Suppressor macrophage treated with lipopolysaccharide for 4 hours (primary cell): ENCODE results near the gene DOCK10.

Source experiments
- DNase-seq: peaks from one replicate; pipeline ENCODE4 v3.0.0-alpha.2; 2020

Gene DOCK10

DNA sequence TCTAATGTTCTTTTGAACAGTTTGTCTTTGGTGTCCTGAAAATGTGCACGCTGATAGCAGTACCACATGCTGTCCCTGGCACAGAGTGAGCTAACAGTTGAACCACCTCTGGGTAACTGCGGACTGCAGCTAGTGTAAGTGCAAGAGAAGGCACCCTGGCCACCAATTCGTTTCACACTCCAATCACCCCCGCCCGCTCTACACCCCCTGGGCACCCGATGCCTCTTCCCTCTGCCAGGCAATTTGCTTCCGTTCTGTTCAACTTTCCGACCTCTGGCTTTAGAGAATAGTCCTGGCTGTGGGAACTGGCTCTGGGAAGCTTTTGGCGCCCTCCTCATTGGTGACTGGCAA is 1.4 kb downstream of the DOCK10 start:
- DNase-seq: no peak

DNA sequence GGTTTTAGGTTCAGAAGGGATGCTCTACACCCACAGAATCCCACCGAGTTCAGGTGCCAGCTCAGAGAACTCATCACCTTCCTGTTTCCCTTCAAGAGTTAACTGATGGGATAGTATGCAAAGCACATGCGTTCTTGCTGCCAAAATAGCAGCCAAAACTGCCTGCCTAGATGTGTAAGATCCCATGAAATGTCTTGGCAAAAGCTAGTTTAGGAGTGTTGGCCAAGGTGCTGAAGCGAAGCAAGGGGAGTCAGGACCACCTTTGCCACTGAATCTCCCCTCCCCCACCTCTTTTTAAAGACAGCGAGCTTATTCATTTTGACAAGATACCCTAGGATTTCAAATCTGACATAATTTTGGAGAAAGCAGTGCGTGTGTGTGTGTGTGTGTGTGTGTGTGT is 2.1 kb downstream of the DOCK10 start:
- no peak for DNase-seq

DNA sequence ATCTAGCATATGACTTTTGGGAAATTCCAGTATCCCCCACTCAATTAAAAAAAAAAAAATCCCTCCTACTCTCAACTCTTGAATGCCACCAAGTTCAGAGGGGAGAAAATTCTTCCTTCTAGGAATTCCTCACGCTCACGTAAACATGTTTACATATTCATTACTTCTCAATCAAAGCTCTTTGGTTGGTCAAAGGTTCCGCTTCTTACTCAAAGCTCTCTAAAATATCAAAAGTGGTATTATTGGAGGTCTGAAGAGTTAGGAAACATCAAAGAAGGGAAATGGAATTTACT is 4.1 kb downstream of the DOCK10 start:
- no peak for DNase-seq

DNA sequence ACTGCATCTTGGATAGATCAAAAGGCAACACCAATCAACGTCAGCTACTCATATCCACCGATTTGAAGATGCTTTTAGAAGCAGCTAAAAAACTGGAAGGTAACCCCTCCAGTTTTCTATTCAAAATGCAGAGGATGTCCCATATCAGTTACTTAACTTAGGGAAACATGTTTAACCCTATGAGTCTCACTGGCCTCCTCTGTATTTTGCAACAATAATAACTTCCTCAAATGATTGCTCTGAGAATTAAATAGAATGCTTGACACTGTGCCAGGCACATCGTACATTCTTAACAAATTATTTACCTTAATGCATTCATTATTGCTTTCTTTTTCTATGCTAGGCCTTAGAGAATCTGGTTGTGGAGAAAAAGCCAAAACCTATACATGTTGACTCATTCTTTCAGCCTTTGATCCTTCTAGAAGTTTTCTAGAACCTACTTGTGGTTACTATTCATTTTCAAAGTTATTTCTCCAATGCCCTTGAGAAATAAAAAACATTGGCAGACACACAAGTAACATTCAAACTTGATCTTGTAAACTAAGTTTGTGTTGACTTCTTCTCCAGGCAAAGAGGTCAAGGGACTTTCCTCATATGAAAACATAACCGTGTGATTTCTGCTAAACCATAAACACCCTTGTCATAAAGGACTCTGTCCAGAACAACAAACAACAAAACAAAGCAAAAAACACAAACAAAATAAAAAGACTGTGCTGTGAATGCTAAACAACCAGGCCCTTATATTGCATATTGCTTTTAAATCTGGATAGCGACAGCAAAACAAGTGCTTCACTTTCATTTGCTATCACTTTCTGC is 4.6 kb downstream of the DOCK10 start:
- peak; percentile 52 for DNase-seq

DNA sequence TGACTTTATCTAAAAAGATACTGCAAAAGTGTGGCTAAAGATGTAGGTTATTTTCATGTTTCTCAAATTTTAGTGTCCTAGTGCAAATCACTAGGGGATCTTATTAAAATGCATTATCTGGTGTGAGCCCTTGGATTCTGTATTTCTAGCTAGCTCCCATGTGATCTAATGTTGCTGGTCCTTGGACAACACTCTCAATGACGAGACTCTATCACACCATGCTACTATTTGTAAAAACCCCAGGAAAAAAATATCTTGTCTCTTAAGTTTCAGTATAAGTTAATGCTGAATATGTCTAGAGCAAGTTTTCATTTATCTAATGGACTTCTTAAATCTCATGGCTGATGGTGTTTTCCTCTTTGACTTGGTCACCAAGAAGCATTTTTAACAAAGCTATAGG is 5.8 kb downstream of the DOCK10 start:
- DNase-seq: no peak

DNA sequence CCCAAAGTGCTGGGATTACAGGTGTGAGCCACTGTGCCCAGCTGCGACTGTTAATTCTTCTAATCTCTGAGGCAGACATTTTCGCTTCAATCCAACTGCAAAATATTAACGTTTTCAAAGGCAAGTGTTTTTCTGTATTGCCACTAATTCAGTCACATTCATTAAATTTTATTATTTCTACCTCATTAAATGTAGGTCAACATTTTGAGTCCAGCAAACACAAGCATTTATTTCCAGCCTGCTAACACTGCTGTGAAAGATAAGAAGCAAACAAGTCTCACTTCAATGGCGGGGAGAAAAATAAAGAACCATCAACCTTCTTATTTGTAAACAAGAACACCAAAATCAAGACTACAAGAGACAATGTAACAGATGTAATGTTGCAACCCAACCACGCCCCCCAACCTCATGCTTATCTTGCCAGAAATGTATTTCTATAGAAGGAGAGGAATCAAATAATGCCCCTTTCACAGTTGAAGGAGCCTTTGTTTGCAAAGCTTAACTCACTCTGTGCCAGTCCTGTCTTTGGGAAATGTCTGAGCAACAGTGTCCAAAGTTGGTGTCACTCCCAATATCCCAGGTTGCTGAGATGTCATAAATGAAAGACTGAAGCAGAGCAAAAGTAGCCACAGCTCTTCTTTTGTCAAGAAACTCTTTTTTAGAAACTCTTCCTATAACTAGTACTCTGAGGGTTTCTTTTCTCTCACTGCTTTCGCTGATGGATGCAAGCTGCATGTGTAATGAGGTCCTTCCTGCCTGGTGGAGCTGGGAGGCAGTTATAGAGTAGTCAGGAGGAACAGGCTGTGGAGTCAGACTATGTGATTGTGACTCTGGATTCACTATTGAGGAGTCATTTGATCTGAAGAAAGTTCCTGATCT is 8.6 kb downstream of the DOCK10 start:
- DNase-seq: no peak

DNA sequence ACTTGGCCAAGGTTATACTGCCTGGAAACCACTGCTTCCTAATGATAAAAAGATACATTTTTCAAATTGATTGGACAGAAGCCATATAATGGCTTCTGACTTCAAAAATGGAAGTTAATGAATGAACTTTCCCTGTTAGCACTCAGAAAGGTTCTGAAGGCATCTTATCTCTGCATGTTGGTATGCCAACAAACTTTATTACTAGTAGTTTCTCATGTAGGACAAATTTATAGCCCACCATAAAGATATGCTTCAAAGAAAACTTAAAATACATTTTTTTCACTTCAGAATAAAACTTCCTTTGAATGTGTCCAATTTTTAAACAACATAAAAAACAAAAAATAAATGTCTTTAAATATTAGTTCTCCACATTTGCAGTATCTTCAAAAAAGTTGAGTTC is 10.0 kb downstream of the DOCK10 start:
- no peak for DNase-seq

DNA sequence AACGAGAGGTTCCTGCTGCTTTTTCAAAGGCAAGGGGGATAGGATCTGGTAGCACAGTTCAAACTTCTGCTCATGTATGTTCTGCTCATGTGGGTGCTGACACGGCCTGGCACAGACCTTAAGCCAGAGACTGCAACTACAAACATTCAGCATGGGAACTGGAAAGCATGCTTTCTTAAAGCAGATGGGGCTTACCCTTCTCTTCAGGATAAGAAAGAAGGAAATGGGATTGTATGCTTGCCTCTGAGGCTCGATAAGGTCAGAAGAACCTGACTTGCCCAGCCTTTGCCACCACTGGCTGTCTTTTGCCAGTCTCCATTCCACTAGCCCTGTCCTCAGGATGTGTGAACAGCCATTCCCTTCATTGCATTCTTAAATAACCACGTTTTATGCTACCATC is 10.7 kb downstream of the DOCK10 start:
- no peak for DNase-seq

DNA sequence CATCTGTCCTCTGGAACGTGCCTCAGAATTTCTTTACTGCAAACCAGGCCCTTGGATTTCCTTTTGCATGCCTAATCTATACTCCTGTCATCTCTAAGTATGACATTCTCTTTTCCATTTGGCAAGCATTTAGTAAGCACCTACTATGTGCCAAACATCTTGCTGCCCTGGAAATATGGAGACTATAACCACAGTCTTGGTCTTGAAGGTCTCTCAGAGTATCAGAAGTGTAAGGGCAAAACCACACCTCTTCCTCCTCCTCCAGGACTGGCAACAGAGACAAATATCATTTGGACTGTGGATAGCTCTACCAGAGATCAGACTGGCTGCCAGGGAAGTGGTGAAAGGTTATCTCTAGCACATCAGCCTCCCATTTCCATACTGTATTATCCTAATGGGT is 11.4 kb downstream of the DOCK10 start:
- no peak for DNase-seq

DNA sequence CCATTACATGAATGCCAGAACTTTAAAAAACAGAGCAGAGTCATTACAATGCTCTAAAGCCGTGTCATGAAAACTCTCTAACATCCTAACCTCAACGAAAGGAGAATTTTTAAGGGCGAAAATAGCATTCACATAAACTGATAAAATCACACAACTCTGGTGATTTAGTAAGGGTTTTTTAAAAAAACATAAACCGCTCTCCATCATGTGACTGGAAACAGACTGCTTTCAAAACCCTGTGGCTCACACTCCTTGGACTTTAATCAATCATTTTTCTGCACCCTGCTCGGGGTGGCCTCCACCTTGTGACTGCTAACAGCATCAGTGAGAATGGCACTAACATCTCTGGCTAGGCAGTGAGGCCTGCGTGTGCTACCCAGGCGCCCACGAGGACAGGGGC is 12.1 kb downstream of the DOCK10 start:
- no peak for DNase-seq

DNA sequence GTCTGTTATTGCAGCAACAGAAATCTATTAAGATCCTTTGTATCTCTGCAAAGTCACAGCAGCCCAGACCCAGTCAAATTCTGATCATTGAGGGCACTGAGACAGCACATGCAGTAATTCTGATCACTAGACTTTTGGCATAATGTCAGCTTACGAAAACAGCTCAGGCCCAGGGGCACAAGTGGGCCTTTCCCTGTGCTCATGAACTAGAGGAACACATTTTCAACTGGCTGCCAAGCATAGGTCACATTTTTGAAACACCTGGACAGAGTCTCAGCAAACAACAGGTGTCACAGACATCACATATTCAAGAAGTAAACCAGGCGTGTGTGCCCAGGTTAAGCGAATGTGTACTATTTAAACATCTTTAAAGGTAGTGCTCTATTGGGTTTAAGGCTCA is 13.7 kb downstream of the DOCK10 start:
- no peak for DNase-seq

DNA sequence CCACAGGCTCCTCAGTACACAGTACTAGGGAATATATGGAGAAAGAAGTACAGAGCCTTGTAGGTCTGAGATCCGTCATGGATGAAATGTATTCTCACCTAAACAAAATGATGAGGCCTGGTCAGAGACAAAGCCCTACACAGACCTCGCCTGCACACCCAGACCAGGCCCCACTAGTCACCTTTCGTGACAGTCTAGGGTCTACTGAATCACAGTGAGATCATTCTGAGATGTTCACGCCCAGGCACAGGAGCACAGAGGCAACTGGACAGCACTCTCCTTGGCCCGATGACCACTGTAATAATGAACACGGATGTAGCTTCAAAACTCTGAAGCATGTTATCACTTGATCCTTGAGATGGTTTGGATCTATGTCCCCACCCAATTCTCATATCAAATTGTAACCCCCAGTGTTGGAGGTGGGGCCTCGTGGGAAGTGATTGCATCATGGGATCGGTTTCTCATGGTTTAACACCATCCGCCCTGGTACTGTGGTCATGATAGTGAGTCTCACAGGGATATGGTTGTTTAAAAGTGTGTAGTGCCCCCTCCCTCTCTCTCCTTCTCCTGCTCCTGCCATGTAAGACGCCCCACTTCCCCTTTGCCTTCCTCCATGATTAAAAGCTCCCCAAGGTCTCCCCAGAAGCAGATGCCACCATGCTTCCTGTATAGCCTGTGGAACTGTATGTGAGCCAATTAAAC is 15.1 kb downstream of the DOCK10 start:
- DNase-seq: no peak

DNA sequence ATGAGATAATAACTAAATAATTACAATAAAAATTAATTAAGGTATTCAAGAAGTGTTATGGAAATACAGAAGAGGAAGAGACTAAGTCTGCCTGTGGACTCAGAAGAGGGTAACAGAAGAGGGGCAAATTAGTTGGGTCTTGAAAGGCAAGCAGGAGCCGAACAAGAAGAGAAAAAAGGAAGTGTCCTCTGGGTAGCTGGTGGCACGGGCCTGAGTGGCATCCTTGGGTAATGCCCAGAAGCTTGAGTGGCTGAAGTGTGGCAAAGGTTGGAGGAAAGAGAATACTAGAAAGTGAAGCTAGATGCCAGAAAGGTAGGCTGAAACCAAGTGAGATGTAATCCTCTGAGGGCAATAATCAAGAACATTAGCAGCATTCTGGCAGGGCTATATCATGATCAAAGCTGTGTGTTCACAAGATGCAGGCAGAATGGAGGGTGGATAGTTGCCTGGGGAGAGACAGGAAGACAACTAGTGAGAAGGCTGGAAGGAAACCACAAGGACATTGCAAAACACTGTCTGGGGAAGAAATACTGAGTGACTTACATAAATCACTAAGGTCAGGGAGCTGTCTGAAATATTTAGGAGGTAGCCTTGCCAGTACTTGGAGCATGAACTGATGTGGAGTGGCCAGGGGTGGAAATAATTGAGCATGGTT is 16.2 kb downstream of the DOCK10 start:
- peak; percentile 75 for DNase-seq

DNA sequence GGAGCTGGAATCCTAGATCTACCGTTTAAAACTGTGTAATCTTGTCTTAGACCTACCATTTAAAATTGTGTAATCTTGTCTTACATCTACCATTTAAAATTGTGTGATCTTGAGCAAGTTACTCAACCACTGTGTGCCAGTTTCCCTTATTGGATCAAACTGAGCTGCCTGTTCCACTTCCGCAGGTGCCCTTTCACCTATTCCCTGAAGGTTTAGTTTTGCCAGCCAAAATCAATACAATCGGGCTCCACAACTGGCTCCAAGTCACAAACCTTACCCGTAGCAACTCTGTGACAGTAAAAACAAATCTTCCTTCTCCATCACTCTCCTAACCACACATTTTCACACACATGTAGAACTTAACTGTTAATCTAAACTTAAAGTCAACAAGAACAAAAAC is 20.1 kb downstream of the DOCK10 start:
- DNase-seq: no peak

DNA sequence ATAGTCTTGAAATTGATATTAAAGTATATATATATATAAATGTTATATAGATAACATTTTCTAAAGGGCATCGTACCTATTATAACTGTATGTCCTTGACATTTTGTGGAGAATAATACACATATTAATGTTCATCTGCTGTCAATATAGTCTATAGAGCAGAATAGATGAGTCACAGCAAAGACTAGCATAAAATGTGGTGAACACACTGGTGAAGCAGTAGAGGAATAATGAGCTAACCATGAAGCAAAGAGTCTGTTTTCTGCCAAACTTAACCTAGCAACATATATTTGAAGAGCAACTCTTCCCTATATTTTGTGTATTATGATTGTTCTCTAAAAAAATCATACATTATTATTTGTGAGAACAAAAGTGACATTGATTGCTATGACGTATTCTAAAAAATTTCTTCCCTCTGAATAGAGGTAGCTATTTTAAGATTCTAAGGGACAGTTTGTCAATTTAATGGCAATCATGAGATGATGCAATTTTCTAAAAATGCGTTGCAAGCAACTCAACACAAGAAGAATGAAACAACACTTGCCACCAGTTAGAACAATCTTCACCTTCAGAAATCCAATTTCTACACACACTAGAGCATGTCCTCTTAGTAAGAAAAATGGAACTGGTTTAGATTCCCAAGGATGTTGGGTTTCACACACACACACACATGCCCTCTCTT is 22.0 kb downstream of the DOCK10 start:
- DNase-seq: no peak

DNA sequence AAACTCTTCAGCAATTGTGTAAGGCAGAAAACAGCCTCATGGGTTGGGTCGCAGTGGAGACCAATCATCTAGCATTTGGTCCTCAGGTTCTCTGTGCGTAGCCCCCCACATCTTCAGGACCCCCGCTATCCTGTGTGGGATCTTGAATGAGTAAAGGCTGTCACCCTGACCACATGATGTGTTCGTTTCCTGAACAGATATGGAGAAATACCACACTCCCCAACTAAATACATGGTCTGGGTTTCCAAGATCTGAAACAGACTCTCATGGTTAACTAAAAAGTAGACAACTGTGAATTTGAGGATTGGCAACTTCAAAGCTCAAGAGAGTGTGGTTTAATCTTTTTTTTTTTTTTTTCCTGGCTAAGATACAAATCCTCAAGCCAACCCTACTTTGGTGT is 23.2 kb downstream of the DOCK10 start:
- DNase-seq: no peak

DNA sequence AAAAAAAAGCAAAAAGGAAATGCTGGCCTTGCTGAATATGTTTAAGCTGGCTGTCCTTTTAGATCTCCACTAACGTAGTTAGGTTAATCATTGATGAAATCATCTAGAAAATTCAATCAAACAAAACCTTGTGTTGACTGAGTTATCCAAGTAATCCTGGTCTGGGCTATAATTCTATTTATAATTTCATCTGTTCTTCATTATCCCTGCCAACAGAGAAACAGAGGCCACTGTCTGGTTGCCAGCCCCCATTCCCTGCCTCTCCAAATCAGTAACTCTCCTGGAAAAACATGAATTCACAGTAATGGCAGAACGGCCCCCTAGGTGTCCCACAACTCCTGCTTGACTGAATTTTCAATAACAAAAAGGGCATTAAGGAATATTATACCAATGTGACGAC is 24.6 kb downstream of the DOCK10 start:
- DNase-seq: no peak

DNA sequence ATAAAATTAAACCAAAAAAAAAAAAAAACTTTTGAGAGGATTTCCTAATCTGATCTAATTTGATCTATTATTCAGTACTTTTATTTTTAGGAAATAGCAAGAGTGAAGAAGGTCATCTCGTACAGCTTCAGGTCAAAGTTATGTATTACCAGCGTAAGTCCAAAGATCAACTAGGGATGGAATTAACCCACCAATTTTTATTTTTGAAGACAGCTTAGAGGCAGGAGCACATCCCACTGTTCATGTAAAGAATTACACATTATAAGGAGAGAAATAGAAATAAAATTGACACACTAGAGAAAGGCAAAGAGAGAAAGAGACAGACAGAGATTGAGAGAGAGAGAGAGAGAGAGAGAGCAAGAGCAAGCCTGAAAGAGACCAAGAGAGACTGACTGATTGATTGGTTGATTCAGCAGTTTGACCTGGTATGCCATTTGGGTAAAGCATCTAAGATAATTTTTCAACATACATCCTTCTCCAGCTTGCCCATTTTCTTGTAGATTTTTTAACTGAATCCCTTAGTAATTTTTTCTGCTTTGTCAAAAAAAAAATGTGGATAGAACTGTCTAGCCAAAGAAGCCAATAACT is 25.1 kb downstream of the DOCK10 start:
- no peak for DNase-seq

DNA sequence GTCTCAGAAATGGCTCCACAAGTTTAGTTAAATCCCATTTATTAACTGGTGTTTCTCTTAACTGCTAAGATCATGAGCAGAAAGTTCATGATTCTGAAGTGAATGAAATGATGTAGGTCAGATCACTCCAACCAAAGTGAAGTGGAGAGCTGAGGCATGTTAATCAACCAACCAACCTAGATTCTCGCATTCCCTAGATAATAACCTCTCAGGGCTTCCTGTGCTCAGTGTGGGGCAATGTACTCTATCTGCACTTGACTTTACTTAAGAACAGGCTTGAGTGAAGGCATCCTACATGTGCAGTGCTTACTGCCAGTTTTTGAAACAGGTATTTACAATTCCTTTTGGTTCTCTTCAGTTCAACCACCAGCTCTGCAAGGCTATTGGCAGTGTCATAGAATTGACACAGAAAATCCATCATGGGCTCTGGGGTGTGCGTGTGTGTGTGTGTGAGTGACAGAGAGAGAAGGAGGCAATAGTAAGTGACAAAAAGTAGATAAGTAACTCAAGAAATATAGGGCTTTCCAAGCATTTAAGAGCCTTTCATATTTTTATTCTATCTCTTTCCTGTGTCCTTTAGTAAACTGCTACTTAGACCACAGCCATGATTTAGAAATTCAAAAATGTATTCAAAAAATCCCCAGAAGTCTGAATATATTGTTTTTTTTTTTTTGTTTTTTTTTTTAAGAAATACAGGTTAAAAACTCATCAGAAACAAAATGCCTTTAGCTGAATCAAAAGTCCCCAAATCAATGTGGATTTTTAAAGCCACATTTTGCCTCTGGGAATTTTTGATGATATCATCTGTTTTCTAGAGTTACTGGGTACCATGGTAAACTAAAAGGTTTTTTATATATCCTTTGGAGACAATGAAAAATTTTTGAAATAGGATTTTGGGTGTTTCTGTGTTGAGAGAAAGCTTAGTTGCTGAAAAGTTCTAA is 28.6 kb downstream of the DOCK10 start:
- DNase-seq: no peak

DNA sequence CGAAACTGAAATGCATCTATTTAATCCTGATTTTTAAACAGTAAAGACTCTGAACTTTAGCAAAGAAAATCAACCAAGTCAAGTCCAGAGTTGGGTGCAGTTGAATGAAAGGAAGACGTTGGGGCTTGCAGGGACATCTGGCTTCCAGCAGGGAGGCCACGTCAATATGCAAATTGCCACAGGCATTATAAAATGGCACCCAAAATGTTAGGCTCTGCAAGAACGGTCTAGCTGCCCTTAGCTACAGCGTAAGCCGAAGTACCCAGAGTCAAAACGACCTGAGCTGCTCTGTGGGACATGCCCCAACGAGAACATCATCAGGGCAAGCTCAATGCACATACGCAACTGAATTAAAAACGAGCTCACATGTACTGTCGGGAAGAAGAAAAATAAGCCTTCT is 30.7 kb downstream of the DOCK10 start:
- no peak for DNase-seq

DNA sequence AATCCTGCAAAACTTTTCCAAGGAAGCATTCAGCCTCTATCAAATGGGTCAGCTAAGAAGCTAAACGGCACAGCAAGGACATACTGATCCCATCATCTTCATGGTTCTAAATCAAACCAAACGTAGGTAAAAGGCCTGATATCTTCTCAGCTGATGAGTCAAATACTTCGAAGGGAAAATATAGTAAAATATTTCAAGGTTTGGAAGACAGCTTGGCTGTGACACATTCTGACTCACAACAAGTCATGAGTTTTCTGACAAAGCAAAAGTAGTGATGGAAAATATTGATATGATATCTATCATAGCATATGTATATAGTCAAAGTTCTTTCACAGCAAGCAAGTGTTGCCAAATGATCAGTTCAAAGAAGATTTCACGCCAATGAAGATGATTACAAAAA is 31.5 kb downstream of the DOCK10 start:
- peak; percentile 51 for DNase-seq
